ENCODE results near the gene ECT2.
A peak's percentile ranks its signal among the peaks of the same experiment; 100 is the strongest.
"Not testable (repeated sequence)": the region's sequence is repeated elsewhere in the genome, so short reads cannot be mapped to it uniquely, and the experiment has no call there.

ECT2 gene

GRCh38 chr3:172816281-172816680 is 65.8 kb downstream of the ECT2 start:
- in situ Hi-C loops (cut with MboI; ENCODE audit: low pct_unique_long_range_greater_than_20kb, low sequenced_read_pairs, unreplicated experiment): no loop called here
- no peak for DNase-seq (ENCODE audit: low spot score)
- TF ChIP-seq CTCF (IDR thresholded peaks at IDR 0.05; ENCODE audit: extremely low read depth, insufficient read depth, missing control alignments): no peak

- in situ Hi-C loops (cut with MboI; ENCODE audit: low pct_unique_long_range_greater_than_20kb, low sequenced_read_pairs, unreplicated experiment): no loop called here
- DNase-seq (ENCODE audit: low spot score): no peak
- no peak for TF ChIP-seq CTCF (IDR thresholded peaks at IDR 0.05; ENCODE audit: extremely low read depth, insufficient read depth, missing control alignments)
These were observed 66.4 kb downstream of the ECT2 start for GRCh38 chr3:172816968-172817367.

GRCh38 chr3:172820492-172820891 is 70.0 kb downstream of the ECT2 start:
- DNase-seq (ENCODE audit: low spot score): no peak
- TF ChIP-seq CTCF (IDR thresholded peaks at IDR 0.05; ENCODE audit: extremely low read depth, insufficient read depth, missing control alignments): no peak
- in situ Hi-C loops (cut with MboI; ENCODE audit: low pct_unique_long_range_greater_than_20kb, low sequenced_read_pairs, unreplicated experiment): no loop called here

GRCh38 chr3:172824229-172824628 is 73.7 kb downstream of the ECT2 start:
- no peak for TF ChIP-seq CTCF (IDR thresholded peaks at IDR 0.05; ENCODE audit: extremely low read depth, insufficient read depth, missing control alignments)
- in situ Hi-C loops (cut with MboI; ENCODE audit: low pct_unique_long_range_greater_than_20kb, low sequenced_read_pairs, unreplicated experiment): no loop called here
- no peak for DNase-seq (ENCODE audit: low spot score)

- in situ Hi-C loops (cut with MboI; ENCODE audit: low pct_unique_long_range_greater_than_20kb, low sequenced_read_pairs, unreplicated experiment); DNase-seq (ENCODE audit: low spot score): not testable (repeated sequence)
These were observed 76.7 kb downstream of the ECT2 start for GRCh38 chr3:172827231-172827630.

GRCh38 chr3:172832983-172833382 is 82.5 kb downstream of the ECT2 start:
- DNase-seq (ENCODE audit: low spot score): no peak
- no peak for TF ChIP-seq CTCF (IDR thresholded peaks at IDR 0.05; ENCODE audit: extremely low read depth, insufficient read depth, missing control alignments)
- in situ Hi-C loops (cut with MboI; ENCODE audit: low pct_unique_long_range_greater_than_20kb, low sequenced_read_pairs, unreplicated experiment): no loop called here

GRCh38 chr3:172836390-172836997 is 86.0 kb downstream of the ECT2 start:
- in situ Hi-C loops (cut with MboI; ENCODE audit: low pct_unique_long_range_greater_than_20kb, low sequenced_read_pairs, unreplicated experiment): no loop called here
- peak; percentile 58 for TF ChIP-seq CTCF (IDR thresholded peaks at IDR 0.05; ENCODE audit: extremely low read depth, insufficient read depth, missing control alignments)
- DNase-seq (ENCODE audit: low spot score): peak; percentile 9

Measured in GM13977 (cell line).